Mesodermal cell (in vitro differentiated cells): ENCODE results near the gene TEX36.
"Not testable (repeated sequence)": the region's sequence is repeated elsewhere in the genome, so short reads cannot be mapped to it uniquely, and the experiment has no call there.

ENCODE experiments used
- H3K27ac ChIP-seq: 2 replicates; pipeline ENCODE4 v1.7.0; 2013; ENCODE audit warnings: mild to moderate bottlenecking, low read depth, low read length, moderate library complexity; ENCODE audit not compliant: severe bottlenecking
- H3K36me3 ChIP-seq: 2 replicates; pipeline ENCODE4 v1.7.1; 2013; ENCODE audit warnings: mild to moderate bottlenecking, low read length, moderate library complexity; ENCODE audit not compliant: control insufficient read depth, insufficient read depth
- H3K4me1 ChIP-seq: one replicate; pipeline ENCODE4 v1.7.1; 2013; ENCODE audit warnings: mild to moderate bottlenecking, low read length; ENCODE audit not compliant: insufficient read depth, control insufficient read depth, poor library complexity, severe bottlenecking
- H3K4me3 ChIP-seq: 2 replicates; pipeline ENCODE4 v1.7.0; 2013; ENCODE audit warnings: low read length, control low read depth, mild to moderate bottlenecking; ENCODE audit not compliant: insufficient read depth, poor library complexity, severe bottlenecking; ENCODE audit errors: extremely low read depth
- H3K9me3 ChIP-seq: 2 replicates; pipeline ENCODE4 v1.7.1; 2013; ENCODE audit warnings: mild to moderate bottlenecking, low read length, moderate library complexity; ENCODE audit not compliant: control insufficient read depth
- WGBS, 2 experiments: methylation state at CpG; one replicate each; pipeline ENCODE4 v1.1.5; 2013; ENCODE audit warnings: missing lambda C conversion rate in 2 of 2; ENCODE audit not compliant: insufficient coverage in 2 of 2; 5-methylcytosine and 5-hydroxymethylcytosine counted together

TEX36 gene

DNA sequence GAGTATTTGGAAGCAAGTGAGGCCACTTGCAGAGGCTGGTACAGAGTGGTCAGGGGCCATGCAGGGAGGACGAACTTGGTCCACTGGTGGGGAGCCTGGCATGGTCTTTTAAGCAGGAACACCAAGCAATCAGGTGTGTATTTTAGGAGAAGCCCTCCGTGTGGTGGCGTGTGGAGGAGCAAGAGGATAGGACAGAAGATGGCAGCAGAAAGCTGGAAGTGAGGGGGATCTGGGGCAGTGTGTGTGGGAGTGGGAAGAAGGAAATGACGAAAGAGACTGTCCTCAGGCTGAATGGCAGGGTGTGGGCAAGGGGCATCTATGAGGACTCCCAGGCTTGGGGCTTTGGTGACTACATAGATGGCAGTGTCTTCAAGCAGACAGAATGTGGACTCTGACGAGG, 51.2 kb downstream of the TEX36 start:
- WGBS, 2 experiments, result 83 to 93% methylated on average over 5 of the region's 5 CpGs
- H3K36me3 ChIP-seq, result no peaks in the 10 kb centered on the region
- H3K27ac ChIP-seq, result no peak overlapping the region
- H3K9me3 ChIP-seq, result no peaks in the 10 kb centered on the region
- no peaks in the 10 kb centered on the region for H3K4me1 ChIP-seq
- no peak overlapping the region for H3K4me3 ChIP-seq

DNA sequence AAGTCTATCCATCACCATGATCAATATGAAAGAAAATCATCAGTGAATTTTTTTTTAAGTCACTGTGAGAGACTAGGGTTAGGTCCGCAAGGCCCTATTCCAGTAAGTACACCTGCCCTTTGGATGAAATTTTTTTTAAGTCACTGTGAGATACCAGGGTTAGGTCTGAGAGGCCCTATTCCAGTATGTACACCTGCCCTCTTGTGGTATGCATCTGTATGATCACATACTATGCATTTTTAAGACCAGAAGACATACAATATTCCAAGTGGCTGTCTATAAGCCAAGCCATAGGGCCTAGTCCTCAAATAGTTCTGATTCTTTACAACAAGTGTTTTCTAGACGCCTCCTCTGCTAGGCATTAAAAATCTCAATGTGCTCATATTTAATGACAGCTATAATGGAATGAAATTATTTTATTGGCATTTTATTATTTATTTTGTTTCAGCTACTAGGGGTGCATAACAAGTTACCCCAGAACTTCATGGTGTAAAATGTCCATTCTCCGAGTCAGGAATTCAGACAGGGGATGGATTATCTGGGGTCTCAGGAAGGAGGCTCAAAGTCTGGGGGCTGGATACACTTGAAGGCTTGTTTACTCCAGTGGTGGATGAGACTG, 53.1 kb downstream of the TEX36 start:
- Histone ChIP-seq H3K27ac (no peak overlapping the region), H3K4me3 (no peak overlapping the region), H3K36me3 (no peaks in the 10 kb centered on the region), H3K9me3 (no peaks in the 10 kb centered on the region), H3K4me1 (no peaks in the 10 kb centered on the region)
- WGBS, 2 experiments, result 95 to 100% methylated on average over 2 of the region's 3 CpGs

DNA sequence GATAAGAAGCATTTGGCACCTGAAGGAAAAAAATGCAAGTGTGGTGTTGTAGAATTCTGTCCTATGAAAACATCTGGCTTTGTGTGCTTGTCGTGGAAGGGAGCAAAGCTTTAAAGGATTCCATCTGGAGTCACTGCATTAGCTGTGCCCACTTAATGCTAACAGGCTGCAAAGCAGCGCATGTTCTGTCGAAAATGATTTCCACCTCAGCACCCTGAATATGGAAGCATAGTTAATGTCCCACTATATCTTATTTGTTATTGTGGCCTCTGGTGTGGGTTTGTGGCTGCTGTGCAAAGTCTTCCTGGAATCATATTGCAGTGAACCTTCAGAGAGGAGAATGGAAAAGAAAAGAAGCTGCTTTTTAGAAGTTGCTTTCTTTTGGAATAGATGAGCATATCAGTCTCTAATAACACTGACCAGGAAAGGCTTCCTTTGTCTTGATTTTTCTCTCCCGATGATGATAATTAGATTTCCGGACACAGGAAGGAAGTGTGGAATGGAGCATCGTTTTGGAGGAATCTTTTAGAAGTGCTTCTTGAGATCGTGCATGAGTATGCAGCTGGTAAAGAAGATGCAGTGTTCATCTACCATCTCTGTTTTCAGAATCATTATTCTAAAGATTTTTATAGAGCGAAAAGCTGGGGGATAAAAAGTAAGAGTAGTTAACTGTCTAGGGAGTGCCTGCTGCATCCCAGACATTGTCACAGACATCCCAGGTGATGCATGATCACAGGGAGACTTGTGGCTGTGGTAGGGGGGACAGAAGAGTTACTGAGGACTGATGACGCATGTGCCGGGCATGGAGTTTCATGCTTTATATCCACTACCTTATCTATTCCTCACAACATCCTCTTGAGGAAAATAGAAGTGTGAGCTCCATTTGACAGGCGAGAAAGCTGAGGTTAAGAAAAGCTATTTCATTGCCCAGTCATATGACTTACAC, 54.6 kb downstream of the TEX36 start:
- no peak overlapping the region for H3K4me3 ChIP-seq
- H3K36me3 ChIP-seq, result no peaks in the 10 kb centered on the region
- no peaks in the 10 kb centered on the region for H3K4me1 ChIP-seq
- 92% methylated on average over 2 to 4 of the region's 11 CpGs for WGBS, 2 experiments
- H3K9me3 ChIP-seq, result no peaks in the 10 kb centered on the region
- H3K27ac ChIP-seq, result no peak overlapping the region

DNA sequence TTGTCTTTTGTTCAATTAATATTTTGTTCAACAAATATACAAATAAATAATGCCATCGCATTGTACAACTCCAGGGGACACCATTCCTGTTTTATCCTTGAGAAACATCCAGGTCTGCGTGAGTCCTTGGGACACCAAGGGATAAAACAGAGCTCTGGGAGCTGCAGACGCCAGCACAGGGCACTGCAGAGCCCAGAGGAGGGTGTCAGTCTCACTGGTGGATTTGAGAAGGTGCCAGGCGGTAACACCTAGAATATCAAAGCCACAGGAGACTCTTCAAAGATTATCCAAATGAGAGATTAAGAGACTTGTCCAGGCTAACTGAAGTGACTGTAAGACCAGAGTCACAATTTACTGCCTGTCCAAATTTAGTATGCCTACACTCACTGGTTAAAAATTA, 55.3 kb downstream of the TEX36 start:
- Histone ChIP-seq H3K9me3 (no peaks in the 10 kb centered on the region), H3K4me1 (no peaks in the 10 kb centered on the region), H3K4me3 (no peak overlapping the region), H3K27ac (no peak overlapping the region), H3K36me3 (no peaks in the 10 kb centered on the region)
- 97 to 100% methylated on average over 2 to 3 of the region's 4 CpGs for WGBS, 2 experiments

DNA sequence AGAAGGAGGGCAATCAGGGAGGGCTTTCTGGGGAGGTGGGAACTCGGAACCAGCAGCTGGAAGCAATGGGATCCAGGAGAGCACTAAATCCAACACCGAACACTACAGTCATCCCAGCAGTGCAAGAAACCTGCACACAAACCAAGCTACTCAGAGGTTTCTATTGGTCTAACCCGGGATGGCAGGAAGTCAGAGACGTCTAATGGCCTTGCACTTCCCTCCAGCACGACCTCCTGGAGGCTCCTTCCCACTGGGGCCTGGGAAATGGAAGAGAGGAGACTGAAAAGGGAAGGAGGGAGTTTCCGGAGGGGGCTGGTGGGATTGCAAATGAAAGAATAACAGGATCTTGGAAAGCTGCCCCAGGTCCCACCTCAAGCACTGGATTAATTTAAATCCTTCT, 56.3 kb downstream of the TEX36 start:
- WGBS, 2 experiments, result 69 to 86% methylated on average over 1 to 4 of the region's 6 CpGs
- Histone ChIP-seq H3K4me3 (no peak overlapping the region), H3K36me3 (no peaks in the 10 kb centered on the region), H3K27ac (no peak overlapping the region), H3K9me3 (no peaks in the 10 kb centered on the region), H3K4me1 (no peaks in the 10 kb centered on the region)

DNA sequence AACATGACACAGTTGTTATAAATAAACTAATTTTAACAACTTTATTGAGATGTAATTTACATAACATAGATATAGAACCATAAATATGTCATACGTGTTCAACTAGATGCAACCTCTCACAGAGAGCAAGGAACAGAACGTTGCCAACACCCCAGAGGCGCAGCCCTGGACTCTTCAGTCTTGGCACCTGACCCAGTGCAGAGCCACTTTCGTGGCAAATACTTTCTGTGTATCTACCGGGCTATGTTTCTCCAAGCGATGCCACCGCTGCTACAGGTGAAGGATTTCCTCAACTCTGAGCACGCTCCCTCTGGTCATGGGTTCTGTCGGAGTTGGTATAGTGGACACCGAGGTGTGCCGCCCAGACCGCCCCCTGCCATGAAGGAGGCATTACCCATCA, 57.4 kb downstream of the TEX36 start:
- H3K36me3 ChIP-seq, result no peaks in the 10 kb centered on the region
- WGBS, 2 experiments, result 94 to 98% methylated on average over 11 of the region's 12 CpGs
- H3K27ac ChIP-seq, result no peak overlapping the region
- H3K4me3 ChIP-seq, result no peak overlapping the region
- no peaks in the 10 kb centered on the region for H3K9me3 ChIP-seq
- no peaks in the 10 kb centered on the region for H3K4me1 ChIP-seq

DNA sequence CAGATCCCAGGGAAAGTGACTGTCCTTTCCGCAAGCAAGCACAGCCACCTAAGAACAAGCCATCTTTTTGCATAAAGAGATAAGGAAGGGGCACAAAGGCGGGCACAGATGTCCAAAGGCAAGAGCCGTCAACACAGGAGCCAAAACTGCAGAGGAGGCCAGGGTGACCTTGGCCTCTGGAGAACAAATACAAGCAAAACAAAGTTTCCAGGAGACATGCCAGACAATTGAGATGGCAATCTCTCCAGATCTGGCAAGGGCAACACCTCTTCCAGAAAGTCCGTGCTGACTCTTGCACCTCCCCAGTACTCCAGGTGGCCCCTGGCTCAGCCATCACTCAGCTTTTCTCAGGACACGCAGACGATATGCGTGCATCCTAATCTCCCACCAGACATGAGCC, 58.2 kb downstream of the TEX36 start:
- WGBS, 2 experiments, result 82 to 88% methylated on average over 6 of the region's 7 CpGs
- Histone ChIP-seq H3K9me3 (no peaks in the 10 kb centered on the region), H3K4me1 (no peaks in the 10 kb centered on the region), H3K27ac (no peak overlapping the region), H3K36me3 (no peaks in the 10 kb centered on the region), H3K4me3 (no peak overlapping the region)

DNA sequence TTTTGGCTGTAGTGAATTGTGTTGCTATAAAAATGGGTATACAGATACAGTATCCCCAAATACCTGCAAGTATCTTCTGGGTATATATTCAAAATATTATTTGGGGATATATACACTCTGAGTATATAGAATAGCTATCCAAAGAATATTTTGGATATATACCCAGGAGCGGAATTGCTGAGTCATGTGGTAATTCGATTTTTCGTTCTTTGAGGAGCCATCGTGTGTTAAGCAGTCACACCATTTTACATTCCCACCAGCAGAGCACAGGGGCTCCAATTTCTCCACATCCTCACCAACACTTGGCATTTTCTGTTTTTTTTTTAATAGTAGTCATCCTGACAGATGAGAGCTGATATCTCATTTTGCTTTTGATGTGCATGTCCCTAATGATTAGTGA, 61.9 kb downstream of the TEX36 start:
- no peaks in the 10 kb centered on the region for H3K9me3 ChIP-seq
- WGBS, 2 experiments, result 100% methylated on average over 3 of the region's 4 CpGs; no CpG with 5 or more reads in 1 of the 2 experiments
- no peaks in the 10 kb centered on the region for H3K4me1 ChIP-seq
- H3K4me3 ChIP-seq, result no peak overlapping the region
- H3K36me3 ChIP-seq, result no peaks in the 10 kb centered on the region
- H3K27ac ChIP-seq, result no peak overlapping the region

DNA sequence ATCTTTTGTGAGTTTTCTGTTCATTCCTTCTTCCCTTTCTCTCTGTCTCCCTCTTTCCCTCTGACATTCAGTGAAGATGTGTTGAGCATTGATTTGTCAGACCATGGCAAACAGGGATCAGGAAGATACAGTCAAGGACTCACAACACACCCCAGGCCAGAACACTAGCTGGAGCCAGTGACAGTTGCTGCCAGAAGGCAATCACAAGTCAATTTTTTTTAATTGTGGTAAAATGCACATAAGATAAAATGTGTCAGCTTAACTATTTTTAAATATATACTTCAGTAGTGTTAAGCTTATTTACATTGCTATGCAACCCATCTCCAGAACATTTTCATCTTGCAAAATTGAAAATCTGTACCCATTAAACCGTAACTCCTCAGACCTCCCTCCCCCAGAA, 62.6 kb downstream of the TEX36 start:
- Histone ChIP-seq H3K9me3 (no peaks in the 10 kb centered on the region), H3K4me3 (no peak overlapping the region), H3K36me3 (no peaks in the 10 kb centered on the region), H3K4me1 (no peaks in the 10 kb centered on the region), H3K27ac (no peak overlapping the region)
- no CpG with 5 or more reads among the region's 1 CpG for WGBS, 2 experiments

DNA sequence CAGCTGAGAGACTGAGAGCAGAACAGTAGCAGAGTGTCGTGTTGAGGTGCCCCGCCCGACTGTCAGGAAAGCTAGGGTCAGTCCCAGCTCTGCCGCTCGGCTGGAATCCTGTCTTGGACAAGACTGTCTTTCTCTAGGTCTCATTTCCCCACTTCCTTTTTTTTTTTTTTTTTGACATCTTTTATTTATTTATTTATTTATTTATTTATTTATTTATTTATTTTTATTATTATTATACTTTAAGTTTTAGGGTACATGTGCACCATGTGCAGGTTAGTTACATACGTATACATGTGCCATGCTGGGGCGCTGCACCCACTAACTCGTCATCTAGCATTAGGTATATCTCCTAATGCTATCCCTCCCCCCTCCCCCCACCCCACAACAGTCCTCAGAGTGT, 69.9 kb downstream of the TEX36 start:
- not testable (repeated sequence) for H3K4me3 ChIP-seq, H3K9me3 ChIP-seq, H3K36me3 ChIP-seq, H3K4me1 ChIP-seq, H3K27ac ChIP-seq
- WGBS, 2 experiments, result 83 to 89% methylated on average over 5 of the region's 8 CpGs

DNA sequence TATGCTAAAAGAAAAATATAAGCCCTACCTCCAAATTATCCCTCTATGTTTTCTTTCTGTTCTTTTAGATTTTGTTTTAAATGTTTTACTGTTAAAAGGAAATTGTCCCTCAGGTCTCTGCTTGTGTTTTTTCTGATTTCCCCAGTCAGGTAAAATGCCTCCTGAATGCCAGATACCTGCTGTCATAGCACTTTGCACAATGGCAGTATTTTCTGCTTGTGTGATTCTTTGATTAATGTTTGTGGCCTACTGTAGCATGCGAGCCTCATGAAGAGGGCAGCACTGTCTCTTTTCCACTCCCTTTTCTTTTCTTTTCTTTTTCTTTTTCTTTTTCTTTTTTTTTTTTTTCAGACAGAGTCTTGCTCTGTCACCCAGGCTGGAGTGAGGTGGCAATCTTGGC, 71.2 kb downstream of the TEX36 start:
- WGBS, 2 experiments, result no CpG with 5 or more reads among the region's 1 CpG
- Histone ChIP-seq H3K36me3 (no peaks in the 10 kb centered on the region), H3K4me1 (no peaks in the 10 kb centered on the region), H3K27ac (no peak overlapping the region), H3K9me3 (no peaks in the 10 kb centered on the region), H3K4me3 (no peak overlapping the region)
